ENCODE data around the gene AMZ2.
"Not testable (repeated sequence)": the region's sequence is repeated elsewhere in the genome, so short reads cannot be mapped to it uniquely, and the experiment has no call there.

Gene AMZ2, protein sequence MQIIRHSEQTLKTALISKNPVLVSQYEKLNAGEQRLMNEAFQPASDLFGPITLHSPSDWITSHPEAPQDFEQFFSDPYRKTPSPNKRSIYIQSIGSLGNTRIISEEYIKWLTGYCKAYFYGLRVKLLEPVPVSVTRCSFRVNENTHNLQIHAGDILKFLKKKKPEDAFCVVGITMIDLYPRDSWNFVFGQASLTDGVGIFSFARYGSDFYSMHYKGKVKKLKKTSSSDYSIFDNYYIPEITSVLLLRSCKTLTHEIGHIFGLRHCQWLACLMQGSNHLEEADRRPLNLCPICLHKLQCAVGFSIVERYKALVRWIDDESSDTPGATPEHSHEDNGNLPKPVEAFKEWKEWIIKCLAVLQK

GRCh38 chr17:68247445-68248198, at the start of gene AMZ2:
AMZ2 (plus strand) TSS chr17:68248043; CDS start chr17:68250188, 2,145 bp downstream.
- DNase-seq (ENCODE audit: low read depth): no peak

GRCh38 chr17:68198931-68199836, 48.7 kb upstream of the AMZ2 start:
- no peak for DNase-seq (ENCODE audit: low read depth)

DNA sequence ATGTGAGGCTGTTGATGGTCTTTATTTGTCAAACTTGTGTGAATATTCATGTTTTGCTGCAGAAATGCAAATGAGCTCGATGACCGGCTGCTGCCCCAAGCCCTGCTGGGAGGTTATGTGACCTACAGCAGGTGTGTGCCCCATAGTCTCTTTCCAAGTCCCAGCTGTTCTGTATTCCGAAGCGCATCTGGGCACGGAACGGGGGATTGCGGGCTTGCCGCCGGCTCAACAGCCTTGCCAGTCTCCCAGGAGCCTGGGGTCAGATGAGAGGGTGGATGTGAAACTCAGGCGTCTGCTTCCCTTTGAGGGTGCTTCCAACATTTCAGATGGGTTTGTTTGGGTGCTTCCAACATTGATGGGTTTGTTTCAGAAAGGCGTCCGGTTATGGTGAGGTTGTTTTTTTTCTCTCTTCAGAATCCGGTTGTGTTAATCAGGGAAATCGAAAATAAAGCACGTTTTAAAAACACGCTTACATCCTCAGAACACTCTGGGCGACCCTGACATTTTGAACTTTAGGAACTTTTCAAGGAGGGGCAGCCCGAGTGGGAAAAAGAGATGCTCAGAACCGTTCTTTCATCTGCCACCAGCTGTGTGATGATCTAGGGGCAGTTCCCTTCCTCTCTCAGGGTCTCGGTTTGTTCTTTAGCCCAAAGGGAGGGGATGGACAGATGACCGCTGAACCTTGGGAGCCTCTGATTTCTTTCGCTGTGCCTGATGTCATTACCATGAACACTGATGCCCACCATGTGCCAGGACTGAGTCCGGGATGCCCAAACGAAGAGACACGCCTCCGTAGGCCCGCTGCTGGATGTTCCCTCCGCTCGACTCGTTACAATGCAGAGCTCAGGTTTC, 47.8 kb upstream of the AMZ2 start:
- no peak for DNase-seq (ENCODE audit: low read depth)

GRCh38 chr17:68200689-68201417, 47.0 kb upstream of the AMZ2 start:
- DNase-seq (ENCODE audit: low read depth): no peak

DNA sequence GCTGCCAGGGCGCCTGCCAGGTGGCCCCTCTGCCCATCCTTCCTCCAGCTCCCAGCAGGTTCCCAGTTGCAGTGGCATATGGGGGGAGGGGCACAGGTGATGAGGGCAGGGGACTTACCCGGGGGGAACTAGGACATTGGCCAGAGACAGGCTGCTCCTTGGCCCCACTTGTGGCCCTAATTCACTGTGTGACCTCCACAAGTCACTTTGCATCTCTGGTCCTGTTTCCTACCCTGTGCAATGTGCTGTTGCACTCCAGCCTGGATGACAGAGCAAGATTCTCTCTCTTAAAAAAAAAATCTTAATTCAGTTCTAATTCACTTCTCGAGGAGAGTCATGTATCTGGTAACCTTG, 46.4 kb upstream of the AMZ2 start:
- not testable (repeated sequence) for DNase-seq (ENCODE audit: low read depth)

DNA sequence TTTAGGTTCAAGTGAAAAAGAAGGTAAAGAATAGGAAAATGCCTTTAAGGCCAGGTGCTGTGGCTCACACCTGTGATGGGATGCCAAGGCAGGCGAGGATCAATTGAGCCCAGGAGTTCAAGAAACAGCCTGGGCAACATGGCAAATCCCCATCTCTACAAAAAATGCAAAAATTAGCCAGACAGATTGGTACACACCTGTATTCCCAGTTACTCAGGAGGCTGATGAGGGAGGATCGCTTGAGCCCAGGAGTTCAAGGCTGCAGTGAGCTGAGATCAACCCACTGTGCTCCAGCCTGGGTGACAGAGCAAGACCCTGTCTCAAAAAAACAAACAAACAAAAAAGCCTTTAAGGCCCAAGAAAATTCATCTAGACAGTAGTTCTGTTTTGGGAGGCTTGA, 45.5 kb upstream of the AMZ2 start:
- DNase-seq (ENCODE audit: low read depth): not testable (repeated sequence)

DNA sequence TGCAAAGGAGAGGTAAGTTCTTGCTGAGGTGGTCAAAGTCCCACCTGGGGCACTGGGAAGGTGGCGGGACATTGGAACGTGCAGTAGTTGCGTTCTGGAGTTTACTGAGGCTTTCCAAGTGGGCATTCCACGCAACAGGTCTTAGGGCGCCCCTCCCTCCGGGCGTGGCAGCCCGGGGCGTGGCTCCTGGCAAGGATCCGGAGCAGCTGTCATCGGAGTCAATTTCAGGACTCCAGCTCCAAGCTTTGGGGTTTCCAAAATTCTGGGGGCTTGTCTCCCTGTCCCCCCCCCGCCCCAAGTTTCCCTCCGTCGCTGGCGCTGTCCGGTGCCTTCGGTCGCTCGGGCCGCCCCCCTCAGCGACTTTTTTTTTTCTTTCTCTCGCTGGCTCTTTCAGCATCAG, 43.1 kb upstream of the AMZ2 start:
- DNase-seq (ENCODE audit: low read depth): no peak

GRCh38 chr17:68205251-68205807, 42.5 kb upstream of the AMZ2 start:
- no peak for DNase-seq (ENCODE audit: low read depth)

- DNase-seq (ENCODE audit: low read depth): no peak
Observed at GRCh38 chr17:68205808-68206720, 41.8 kb upstream of the AMZ2 start.

DNA sequence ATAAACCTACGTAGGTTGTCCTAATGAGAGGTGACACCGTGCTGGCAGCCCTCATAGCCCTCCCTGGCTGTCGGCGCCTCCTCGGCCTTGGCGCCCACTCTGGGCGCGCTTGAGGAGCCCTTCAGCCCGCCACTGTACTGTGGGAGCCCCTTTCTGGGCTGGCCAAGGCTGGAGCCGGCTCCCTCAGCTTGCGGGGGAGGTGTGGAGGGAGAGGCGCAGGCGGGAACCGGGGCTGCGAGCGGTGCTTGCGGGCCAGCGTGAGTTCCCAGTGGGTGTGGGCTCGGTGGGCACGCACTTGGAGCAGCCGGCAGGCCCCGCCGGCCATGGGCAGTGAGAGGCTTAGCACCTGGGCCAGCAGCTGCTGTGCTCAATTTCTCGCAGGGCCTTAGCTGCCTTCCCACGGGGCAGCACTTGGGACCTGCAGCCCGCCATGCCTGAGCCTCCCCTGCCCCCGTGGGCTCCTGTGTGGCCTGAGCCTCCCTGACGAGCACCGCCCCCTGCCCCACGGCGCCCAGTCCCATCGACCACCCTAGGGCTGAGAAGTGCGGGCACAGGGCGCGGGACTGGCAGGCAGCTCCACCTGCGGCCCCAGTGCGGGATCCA, 40.1 kb upstream of the AMZ2 start:
- DNase-seq (ENCODE audit: low read depth): no peak

GRCh38 chr17:68208651-68209050, 39.2 kb upstream of the AMZ2 start:
- not testable (repeated sequence) for DNase-seq (ENCODE audit: low read depth)

DNA sequence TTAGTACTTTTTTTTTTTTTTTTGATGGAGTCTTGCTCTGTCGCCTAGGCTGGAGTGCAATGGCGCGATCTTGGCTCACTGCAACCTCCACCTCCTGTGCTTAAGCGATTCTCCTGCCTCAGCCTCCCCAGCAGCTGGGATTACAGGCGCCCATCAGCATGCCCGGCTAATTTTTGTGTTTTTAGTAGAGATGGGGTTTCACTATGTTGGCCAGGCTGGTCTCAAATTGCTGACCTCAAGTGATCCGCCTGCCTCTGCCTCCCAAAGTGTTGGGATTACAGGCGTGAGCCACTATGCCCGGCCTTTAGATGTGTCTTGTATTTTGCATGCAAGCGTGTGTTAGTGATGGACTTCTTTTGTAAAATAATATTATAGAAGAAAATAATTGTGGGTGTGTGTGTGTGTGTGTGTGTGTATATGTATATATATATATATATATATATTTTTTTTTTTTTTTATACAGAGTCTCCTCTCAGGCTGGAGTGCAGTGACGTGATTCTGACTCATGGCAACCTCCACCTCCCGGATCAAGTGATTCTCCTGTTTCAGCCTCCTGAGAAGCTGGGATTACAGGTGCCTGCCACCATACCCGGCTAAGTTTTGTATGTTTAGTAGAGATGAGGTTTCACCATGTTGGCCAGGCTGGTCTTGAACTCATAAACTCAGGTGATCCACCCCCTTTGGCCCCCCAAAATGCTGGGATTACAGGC, 38.5 kb upstream of the AMZ2 start:
- not testable (repeated sequence) for DNase-seq (ENCODE audit: low read depth)

DNA sequence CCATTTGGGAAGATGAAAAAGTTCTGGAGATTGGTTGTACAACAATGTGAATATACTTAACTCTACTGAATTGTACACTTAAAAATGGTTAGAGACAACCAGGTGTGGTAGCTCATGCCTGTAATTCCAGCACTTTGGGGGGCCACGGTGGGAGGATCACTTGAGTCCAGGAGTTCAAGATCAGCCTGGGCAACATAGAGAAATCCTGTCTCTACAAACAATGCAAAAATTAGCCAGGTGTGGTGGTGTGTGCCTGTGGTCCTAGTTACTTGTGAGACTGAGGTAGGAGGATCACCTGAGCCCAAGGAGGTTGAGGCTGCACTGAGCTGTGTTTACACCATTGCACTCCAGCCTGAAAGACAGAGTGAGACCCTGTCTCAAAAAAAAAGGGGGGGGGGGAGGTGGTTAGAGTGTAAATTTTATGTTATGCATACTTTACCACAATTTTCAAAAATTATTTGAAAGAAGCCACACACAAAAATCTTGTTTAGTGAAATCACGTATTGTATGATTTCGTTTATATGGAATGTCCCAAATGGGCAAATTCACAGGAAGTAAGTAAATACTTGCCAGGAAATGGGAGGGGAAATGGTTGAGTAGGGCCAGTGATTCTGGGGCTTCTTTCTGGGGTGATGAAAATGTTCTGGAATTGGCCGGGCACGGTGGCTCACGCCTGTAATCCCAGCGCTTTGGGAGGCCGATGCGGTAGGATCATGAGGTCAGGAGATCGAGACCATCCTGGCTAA, 37.1 kb upstream of the AMZ2 start:
- DNase-seq (ENCODE audit: low read depth): no peak

GRCh38 chr17:68213428-68214411, 34.1 kb upstream of the AMZ2 start:
- DNase-seq (ENCODE audit: low read depth): not testable (repeated sequence)

GRCh38 chr17:68215453-68215852, 32.4 kb upstream of the AMZ2 start:
- DNase-seq (ENCODE audit: low read depth): not testable (repeated sequence)

DNA sequence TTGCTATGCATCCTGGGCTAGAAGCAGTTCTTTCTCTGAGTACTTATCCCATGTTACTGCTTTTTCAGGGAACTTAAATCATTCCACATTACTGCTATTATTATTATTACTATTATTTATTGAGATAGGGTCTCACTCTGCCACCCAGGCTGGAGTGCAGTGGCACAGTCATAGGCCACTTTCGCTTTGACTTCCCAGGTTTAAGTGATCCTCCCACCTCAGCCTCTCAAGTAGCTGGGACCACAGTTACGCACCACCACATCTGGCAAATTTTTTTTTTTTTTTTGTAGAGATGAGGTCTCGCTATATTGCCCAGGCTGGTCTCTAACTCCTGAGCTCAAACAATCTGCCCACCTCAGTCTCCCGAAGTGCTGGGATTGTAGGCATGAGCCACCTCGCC, 28.4 kb upstream of the AMZ2 start:
- DNase-seq (ENCODE audit: low read depth): not testable (repeated sequence)
